K562 (cell line): Measurements from ENCODE around the gene TREH. TPM values are rescaled to one million over a fixed set of nuclear protein-coding genes. Genes with fewer than 3 reads are reported as not detected.

Experiments used
- BRD9 ChIP-seq: fragments of 450-650 bp; IDR thresholded peaks from 2 replicates; pipeline ENCODE4 v1.6.1; 2018; ENCODE audit warnings: low read depth; ENCODE audit not compliant: partially characterized antibody
- CBFA2T3 ChIP-seq: fragments of 450-650 bp; IDR thresholded peaks from 2 replicates; pipeline ENCODE4 v1.6.1; 2017
- GATAD2B ChIP-seq: fragments of 450-650 bp; IDR thresholded peaks from 2 replicates; pipeline ENCODE4 v1.6.1; 2017; ENCODE audit warnings: mild to moderate bottlenecking, borderline replicate concordance
- HSF4 ChIP-seq: fragments of 250-450 bp; sonication (Bioruptor Pico); IDR thresholded peaks from 2 replicates; pipeline ENCODE4 v2.1.2; 2022; ENCODE audit warnings: mild to moderate bottlenecking, moderate library complexity, borderline replicate concordance
- PHF20 ChIP-seq: fragments of 450-650 bp; IDR thresholded peaks from 2 replicates; pipeline ENCODE4 v1.6.1; 2018; ENCODE audit not compliant: partially characterized antibody
- POLR3A ChIP-seq: IDR thresholded peaks from 2 replicates; pipeline ENCODE4 v1.6.1; 2011; ENCODE audit warnings: borderline replicate concordance, mild to moderate bottlenecking, moderate library complexity; ENCODE audit not compliant: insufficient read length, insufficient read depth; ENCODE audit errors: extremely low read depth
- RBM15 ChIP-seq: fragments of 200-400 bp; formaldehyde crosslinking; IDR thresholded peaks from 2 replicates; pipeline ENCODE4 v1.6.1; 2018; ENCODE audit warnings: mild to moderate bottlenecking, low read length, moderate library complexity; ENCODE audit not compliant: insufficient read depth
- RBM25 ChIP-seq: fragments of 200-400 bp; formaldehyde crosslinking; IDR thresholded peaks from 2 replicates; pipeline ENCODE4 v1.6.1; 2018; ENCODE audit warnings: low read length, low read depth, moderate library complexity; ENCODE audit not compliant: severe bottlenecking
- RCOR1 ChIP-seq, 2 experiments: IDR thresholded peaks; 2 replicates each; pipeline ENCODE4 v1.6.1; 2012; ENCODE audit warnings: low read depth in 2 of 2, low read length in 2 of 2, borderline replicate concordance in 1 of 2, improper control_type of control experiment in 1 of 2
- RFX1 ChIP-seq: fragments of 450-650 bp; IDR thresholded peaks from 2 replicates; pipeline ENCODE4 v1.6.1; 2016; ENCODE audit warnings: mild to moderate bottlenecking, moderate library complexity
- SIN3B ChIP-seq: fragments of 450-650 bp; IDR thresholded peaks from 2 replicates; pipeline ENCODE4 v1.6.1; 2017; ENCODE audit warnings: low read depth, mild to moderate bottlenecking, moderate library complexity
- TBP ChIP-seq: optimal IDR thresholded peaks from 2 replicates; pipeline ENCODE3; 2011; ENCODE audit warnings: low read depth, low read length, improper control_type of control experiment
- ZNF212 ChIP-seq: fragments of 450-650 bp; formaldehyde crosslinking; IDR thresholded peaks from 2 replicates; pipeline ENCODE4 v1.4.0; 2020; ENCODE audit warnings: mild to moderate bottlenecking
- ZNF507 ChIP-seq: conservative IDR thresholded peaks from 2 replicates; pipeline ENCODE4 v1.6.1; 2017; ENCODE audit warnings: missing genetic modification characterization, missing compliant biosample characterization
- ZNF668 ChIP-seq: fragments of 250-450 bp; sonication (Bioruptor Pico); IDR thresholded peaks from 2 replicates; pipeline ENCODE4 v1.8.0; 2022; ENCODE audit warnings: mild to moderate bottlenecking, inconsistent platforms
- polyA plus RNA-seq, 8 experiments: library from polyadenylated mRNA; depleted of rRNA in 4 of 8; stranded (reverse) in 5 of 8; unstranded in 3 of 8; fragments of >200 nt; fragmentation: Nextera tagmentation in 2 of 8; fragmentation: Illumina TruSeq in 1 of 8; extraction: Ambion mirVana in 2 of 8; extraction: Trizol in 1 of 8; gene quantifications; 2 replicates each; pipeline versions ENCODE4 v1.2.1 to v1.2.3, GENCODE V29; 2011 to 2014; ENCODE audit warnings: inconsistent platforms in 1 of 8, missing spikeins in 1 of 8
- total RNA-seq, 7 experiments: library from RNA; depleted of rRNA in 6 of 7; stranded (reverse); fragments of >200 nt in 6 of 7; fragmentation: Illumina TruSeq in 2 of 7; extraction: Trizol in 2 of 7; gene quantifications; 2 replicates each; pipeline versions ENCODE4 v1.2.1 to v1.2.3, GENCODE V29; 2011 to 2021; ENCODE audit warnings: low replicate concordance in 1 of 7
- TF ChIP-seq, protein P1 (sequence below): fragments of 250-450 bp; sonication (Bioruptor Pico); IDR thresholded peaks from 2 replicates; pipeline ENCODE4 v1.8.0; 2022; ENCODE audit warnings: moderate library complexity, mild to moderate bottlenecking, inconsistent platforms
- TF ChIP-seq, protein P2 (sequence below): IDR thresholded peaks from 3 replicates; pipeline ENCODE4 v1.6.1; 2011; ENCODE audit warnings: borderline replicate concordance, mild to moderate bottlenecking; ENCODE audit not compliant: insufficient read length, insufficient read depth

The TREH gene
- total and polyA plus RNA-seq, 9 of the 15 experiments (the other 6 are each of a cell fraction or from before 2014, with no cell fraction given), result 0.09 to 0.20 (median 0.11) TPM; not detected in 6

DNA sequence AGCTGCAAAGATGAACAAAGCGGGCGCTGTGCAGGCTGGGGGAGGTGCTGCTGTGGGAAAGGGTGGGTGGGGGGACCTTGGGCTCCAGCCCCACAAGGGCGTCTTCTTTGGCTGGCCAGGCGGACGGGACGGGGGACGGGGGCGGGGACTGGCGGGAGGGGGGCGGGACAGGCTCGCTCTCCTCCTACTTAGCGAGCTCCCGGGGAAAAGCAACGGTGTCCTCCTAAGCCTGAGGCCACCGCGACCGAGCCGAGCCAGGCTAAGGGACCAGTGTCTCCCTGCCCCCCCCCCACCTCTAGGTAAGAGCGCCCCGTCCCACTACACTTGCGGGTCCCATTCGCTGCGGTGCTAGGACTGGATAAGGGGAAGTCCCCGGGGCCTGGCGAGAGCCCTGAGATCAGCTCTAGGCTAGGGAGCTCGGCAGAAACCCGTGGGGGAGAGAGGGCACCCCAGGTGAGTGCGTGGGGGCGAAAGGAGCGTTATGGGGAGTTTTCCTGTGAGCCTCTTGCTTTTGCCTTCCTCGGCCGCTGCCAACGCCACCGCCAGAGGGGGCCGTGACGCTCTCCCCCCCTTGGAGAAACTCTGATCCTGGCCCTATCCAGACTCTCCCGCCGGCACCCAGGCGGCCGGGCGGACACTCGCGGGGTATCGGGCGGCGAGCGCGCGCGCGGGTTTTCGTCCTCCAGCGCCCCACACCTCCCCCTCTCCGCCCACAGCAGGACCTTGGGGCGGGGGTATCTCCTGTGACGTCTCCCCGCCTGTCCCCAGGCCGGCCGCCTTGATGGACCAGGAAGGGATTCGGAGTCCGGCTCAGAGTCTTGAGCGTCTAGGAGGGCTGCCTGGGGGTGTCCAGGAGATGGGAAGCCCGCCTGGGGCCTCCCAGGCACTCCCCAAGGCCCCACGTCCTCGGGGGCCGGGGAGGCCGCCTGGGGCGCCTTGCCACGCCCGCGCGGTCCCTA lies 71.8 kb downstream of the TREH start, which contains the start of gene PHLDB1 (continued):
- TF ChIP-seq ZNF212 (CRISPR knock-in tag) (no peak), RBM25 (no peak), RBM15 (no peak), HSF4 (no peak), BRD9 (no peak), CBFA2T3 (no peak), SIN3B (no peak), RFX1 (no peak), ZNF507 (tag) (no peak), POLR3A (no peak), ZNF668 (CRISPR knock-in tag) (no peak), GATAD2B (peak; percentile 35; the same call in 1 of the 2 replicates), TBP (peak; percentile 58), PHF20 (no peak), RCOR1 (IDR thresholded peaks at IDR 0.05; ENCODE audit: borderline replicate concordance in 1 of 2, low read depth in 2 of 2, low read length in 2 of 2) (no peak; a peak in 1 of 4 replicates)
- TF ChIP-seq, protein P1, sequence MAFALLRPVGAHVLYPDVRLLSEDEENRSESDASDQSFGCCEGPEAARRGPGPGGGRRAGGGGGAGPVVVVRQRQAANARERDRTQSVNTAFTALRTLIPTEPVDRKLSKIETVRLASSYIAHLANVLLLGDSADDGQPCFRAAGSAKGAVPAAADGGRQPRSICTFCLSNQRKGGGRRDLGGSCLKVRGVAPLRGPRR (CRISPR knock-in tag), result no peak
- TF ChIP-seq, protein P2, sequence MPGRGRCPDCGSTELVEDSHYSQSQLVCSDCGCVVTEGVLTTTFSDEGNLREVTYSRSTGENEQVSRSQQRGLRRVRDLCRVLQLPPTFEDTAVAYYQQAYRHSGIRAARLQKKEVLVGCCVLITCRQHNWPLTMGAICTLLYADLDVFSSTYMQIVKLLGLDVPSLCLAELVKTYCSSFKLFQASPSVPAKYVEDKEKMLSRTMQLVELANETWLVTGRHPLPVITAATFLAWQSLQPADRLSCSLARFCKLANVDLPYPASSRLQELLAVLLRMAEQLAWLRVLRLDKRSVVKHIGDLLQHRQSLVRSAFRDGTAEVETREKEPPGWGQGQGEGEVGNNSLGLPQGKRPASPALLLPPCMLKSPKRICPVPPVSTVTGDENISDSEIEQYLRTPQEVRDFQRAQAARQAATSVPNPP, result no peak
